ENCODE data around the gene NAT14.

DNA sequence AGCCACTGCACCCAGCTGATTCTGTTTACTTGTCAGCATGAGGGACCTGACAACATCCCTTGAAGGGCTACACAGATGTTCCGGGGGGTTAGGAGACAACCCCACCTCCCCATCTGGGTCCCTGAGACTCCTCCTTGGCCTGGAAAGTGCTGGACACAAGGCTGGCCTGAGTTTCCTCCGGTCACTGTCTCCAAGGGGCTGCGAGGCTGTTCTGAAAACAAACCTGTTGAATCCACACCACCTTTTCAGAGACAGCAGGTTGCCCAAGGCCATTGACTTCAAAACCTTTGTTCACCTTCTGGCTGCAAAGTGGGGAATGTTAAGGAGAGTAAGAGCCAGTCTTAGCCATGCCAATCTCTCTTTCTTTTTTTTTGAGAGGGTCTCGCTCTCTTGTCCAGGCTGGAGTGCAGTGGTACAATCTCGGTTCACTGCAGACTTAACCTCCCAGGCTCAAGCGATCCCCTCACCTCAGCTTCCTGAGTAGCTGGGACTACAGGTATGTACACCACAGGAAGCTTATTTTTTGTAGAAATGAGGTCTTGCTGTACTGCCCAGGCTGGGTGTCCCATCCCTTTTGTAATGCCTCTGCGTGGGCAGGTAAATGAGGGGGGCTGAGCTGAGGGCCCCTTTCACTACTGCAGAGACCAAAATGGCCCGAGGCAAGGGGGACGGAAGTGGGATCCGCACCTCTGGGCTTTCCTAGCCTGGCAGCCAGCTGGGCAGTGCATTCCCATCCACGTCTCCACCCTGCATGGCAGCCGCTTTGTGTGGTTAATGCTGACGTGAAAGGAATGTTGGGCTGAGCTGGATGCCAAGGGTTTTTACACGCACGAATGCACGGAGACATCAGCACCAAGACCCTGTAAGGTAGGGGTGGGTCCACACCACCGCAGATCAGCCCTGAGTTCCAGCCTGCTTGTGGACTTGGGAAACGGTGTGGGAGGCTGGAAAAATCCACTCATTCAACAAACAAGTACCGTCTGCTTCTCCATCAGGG, 10.4 kb upstream of the NAT14 start:
- TF ChIP-seq, protein P1, sequence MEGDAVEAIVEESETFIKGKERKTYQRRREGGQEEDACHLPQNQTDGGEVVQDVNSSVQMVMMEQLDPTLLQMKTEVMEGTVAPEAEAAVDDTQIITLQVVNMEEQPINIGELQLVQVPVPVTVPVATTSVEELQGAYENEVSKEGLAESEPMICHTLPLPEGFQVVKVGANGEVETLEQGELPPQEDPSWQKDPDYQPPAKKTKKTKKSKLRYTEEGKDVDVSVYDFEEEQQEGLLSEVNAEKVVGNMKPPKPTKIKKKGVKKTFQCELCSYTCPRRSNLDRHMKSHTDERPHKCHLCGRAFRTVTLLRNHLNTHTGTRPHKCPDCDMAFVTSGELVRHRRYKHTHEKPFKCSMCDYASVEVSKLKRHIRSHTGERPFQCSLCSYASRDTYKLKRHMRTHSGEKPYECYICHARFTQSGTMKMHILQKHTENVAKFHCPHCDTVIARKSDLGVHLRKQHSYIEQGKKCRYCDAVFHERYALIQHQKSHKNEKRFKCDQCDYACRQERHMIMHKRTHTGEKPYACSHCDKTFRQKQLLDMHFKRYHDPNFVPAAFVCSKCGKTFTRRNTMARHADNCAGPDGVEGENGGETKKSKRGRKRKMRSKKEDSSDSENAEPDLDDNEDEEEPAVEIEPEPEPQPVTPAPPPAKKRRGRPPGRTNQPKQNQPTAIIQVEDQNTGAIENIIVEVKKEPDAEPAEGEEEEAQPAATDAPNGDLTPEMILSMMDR (IDR thresholded peaks at IDR 0.05), result no peak
- TF ChIP-seq POLR2A (IDR thresholded peaks at IDR 0.05) (no peak), EP300 (IDR thresholded peaks at IDR 0.05) (no peak)

Measured in stomach (tissue), 4 donors.